OCI-LY7 (cell line): ENCODE data around the gene DOK3. TPM values are rescaled to one million over a fixed set of nuclear protein-coding genes. Genes with fewer than 3 reads are reported as not detected.
A peak's percentile ranks its signal among the peaks of the same experiment; 100 is the strongest.

ENCODE experiments used
- BruUV-seq: library from RNA; stranded (reverse); fragments of 400-500 nt; replicated peaks from 2 replicates; lab custom pipeline; 2021; lab: Mats Ljungman, UMichigan
- CTCF ChIA-PET: fragments of 300-600 bp; sonication (Branson Sonifier 250); formaldehyde crosslinking; loops from one replicate; lab custom pipeline; 2022; ENCODE audit warnings: antibody characterized with exemption; ENCODE audit not compliant: unreplicated experiment; lab: Charles Lee
- POLR2A ChIA-PET: fragments of 300-600 bp; sonication (Branson Sonifier 250); formaldehyde crosslinking; loops from one replicate; lab custom pipeline; 2022; ENCODE audit warnings: antibody characterized with exemption; lab: Charles Lee
- DNase-seq: peaks from one replicate; pipeline ENCODE4 v3.0.0-alpha.2; 2015; ENCODE audit warnings: low spot score
- H2AFZ ChIP-seq: fragments of 200-600 bp; sonication (generic), shearing (Covaris generic); 2 replicates; pipeline ENCODE4 v1.6.1; 2014; ENCODE audit warnings: mild to moderate bottlenecking, antibody characterized with exemption, low read length, moderate library complexity
- H3K27ac ChIP-seq: fragments of 200-600 bp; sonication (generic); 2 replicates; pipeline ENCODE4 v1.5.1; 2014; ENCODE audit warnings: mixed run types, low read depth, mild to moderate bottlenecking, moderate library complexity, low read length, inconsistent platforms; ENCODE audit not compliant: poor library complexity, severe bottlenecking
- H3K36me3 ChIP-seq: fragments of 200-600 bp; sonication (generic); 2 replicates; pipeline ENCODE4 v1.6.1; 2014; ENCODE audit warnings: mild to moderate bottlenecking, antibody characterized with exemption, low read length, moderate library complexity, mixed read lengths; ENCODE audit not compliant: insufficient read depth
- H3K4me1 ChIP-seq: fragments of 200-600 bp; sonication (generic); 2 replicates; pipeline ENCODE4 v1.5.1; 2014; ENCODE audit warnings: mild to moderate bottlenecking, low read length; ENCODE audit not compliant: insufficient read depth, poor library complexity, severe bottlenecking
- H3K4me2 ChIP-seq: fragments of 200-600 bp; sonication (generic); 2 replicates; pipeline ENCODE4 v1.6.1; 2014; ENCODE audit warnings: mild to moderate bottlenecking, low read length
- H3K4me3 ChIP-seq: fragments of 200-600 bp; sonication (generic); 2 replicates; pipeline ENCODE4 v1.5.1; 2014; ENCODE audit warnings: mild to moderate bottlenecking, low read depth, low read length; ENCODE audit not compliant: poor library complexity, severe bottlenecking
- H3K79me2 ChIP-seq: fragments of 200-600 bp; sonication (generic); 2 replicates; pipeline ENCODE4 v1.6.1; 2016; ENCODE audit warnings: low read depth, mild to moderate bottlenecking, low read length, moderate library complexity, mixed read lengths; ENCODE audit not compliant: insufficient read depth
- H3K9me2 ChIP-seq: fragments of 200-600 bp; sonication (generic); 2 replicates; pipeline ENCODE4 v1.6.1; 2016; ENCODE audit warnings: mild to moderate bottlenecking, low read length, mixed read lengths; ENCODE audit not compliant: insufficient read depth
- H3K9me3 ChIP-seq: fragments of 200-600 bp; sonication (generic); 2 replicates; pipeline ENCODE4 v1.6.1; 2014; ENCODE audit warnings: mild to moderate bottlenecking, mixed run types, low read length, mixed read lengths
- H4K20me1 ChIP-seq: fragments of 200-600 bp; sonication (generic); 2 replicates; pipeline ENCODE4 v1.6.1; 2014; ENCODE audit warnings: mild to moderate bottlenecking, antibody characterized with exemption, low read length, moderate library complexity, mixed read lengths; ENCODE audit not compliant: insufficient read depth
- EZH2phosphoT487 ChIP-seq: fragments of 200-600 bp; sonication (generic); IDR thresholded peaks from 2 replicates; pipeline ENCODE4 v1.6.1; 2018; ENCODE audit warnings: low read depth, borderline replicate concordance, mild to moderate bottlenecking, mixed run types, antibody characterized with exemption, low read length, moderate library complexity, mixed read lengths
- intact Hi-C: fragments of 100-400 bp; cut with micrococcal nuclease; formaldehyde crosslinking; loops from one replicate; pipeline ENCODE4 v1.10.0; 2022; ENCODE audit not compliant: unreplicated experiment
- total RNA-seq, 2 experiments: library from RNA; depleted of rRNA in 1 of 2; stranded (reverse); fragments of >200 nt in 1 of 2; shearing (Covaris generic) in 1 of 2; gene quantifications; 2 replicates each; pipeline ENCODE4 v1.2.3, GENCODE V29; 2014 to 2022
- TF ChIP-seq, protein P1 (sequence below): fragments of 200-600 bp; sonication (generic); conservative IDR thresholded peaks from 2 replicates; pipeline ENCODE4 v1.5.1; 2014; ENCODE audit warnings: mild to moderate bottlenecking, antibody characterized with exemption, low read length, moderate library complexity, mixed read lengths

DOK3 gene
- total RNA-seq, 2 experiments from 2014 or later, result 186 to 260 TPM

DNA sequence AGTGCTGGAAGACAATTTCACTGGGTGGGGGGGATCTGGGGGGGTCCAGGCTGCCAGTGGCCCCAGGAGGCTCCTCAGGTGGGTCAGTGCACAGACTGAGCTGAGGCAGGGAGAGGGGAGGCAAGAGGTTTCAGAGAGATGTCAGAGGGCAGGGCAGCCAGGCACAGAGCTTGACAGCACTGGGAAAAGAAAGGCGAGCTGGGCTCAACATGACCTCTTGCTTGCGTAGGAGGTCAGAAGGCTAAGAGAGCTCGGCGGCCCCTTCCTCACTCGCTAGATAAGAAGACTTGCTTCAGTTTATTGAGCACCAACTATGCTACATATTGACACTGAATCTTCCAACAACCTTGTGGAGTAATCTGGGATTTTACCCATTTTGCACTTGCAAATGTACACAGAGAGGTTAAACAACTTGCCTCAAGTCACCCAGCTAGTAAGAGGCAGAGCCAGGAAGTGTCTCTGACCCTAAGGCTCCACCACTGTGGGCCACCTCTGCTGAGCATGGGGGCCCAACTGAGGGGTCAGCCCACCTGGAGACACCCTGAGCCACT, 15.8 kb downstream of the DOK3 start:
- H3K9me3 ChIP-seq, result no peaks in the 10 kb centered on the region
- peak overlapping the region; percentile 96 for H3K4me2 ChIP-seq
- H4K20me1 ChIP-seq, result peaks cover 6% of the 10 kb centered on the region; the same call in 1 of the 2 replicates
- no peaks in the 10 kb centered on the region for H3K36me3 ChIP-seq
- TF ChIP-seq, protein P1, sequence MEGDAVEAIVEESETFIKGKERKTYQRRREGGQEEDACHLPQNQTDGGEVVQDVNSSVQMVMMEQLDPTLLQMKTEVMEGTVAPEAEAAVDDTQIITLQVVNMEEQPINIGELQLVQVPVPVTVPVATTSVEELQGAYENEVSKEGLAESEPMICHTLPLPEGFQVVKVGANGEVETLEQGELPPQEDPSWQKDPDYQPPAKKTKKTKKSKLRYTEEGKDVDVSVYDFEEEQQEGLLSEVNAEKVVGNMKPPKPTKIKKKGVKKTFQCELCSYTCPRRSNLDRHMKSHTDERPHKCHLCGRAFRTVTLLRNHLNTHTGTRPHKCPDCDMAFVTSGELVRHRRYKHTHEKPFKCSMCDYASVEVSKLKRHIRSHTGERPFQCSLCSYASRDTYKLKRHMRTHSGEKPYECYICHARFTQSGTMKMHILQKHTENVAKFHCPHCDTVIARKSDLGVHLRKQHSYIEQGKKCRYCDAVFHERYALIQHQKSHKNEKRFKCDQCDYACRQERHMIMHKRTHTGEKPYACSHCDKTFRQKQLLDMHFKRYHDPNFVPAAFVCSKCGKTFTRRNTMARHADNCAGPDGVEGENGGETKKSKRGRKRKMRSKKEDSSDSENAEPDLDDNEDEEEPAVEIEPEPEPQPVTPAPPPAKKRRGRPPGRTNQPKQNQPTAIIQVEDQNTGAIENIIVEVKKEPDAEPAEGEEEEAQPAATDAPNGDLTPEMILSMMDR, result no peak
- TF ChIP-seq EZH2phosphoT487, result no peak
- CTCF ChIA-PET, result no interaction called here
- peak overlapping the region; percentile 51 for H3K27ac ChIP-seq
- no peaks in the 10 kb centered on the region for H3K9me2 ChIP-seq
- intact Hi-C loops, result no loop called here
- no peak overlapping the region for H2AFZ ChIP-seq
- H3K4me1 ChIP-seq, result peaks cover 54% of the 10 kb centered on the region
- no TSS peak for BruUV-seq
- H3K79me2 ChIP-seq, result no peaks in the 10 kb centered on the region
- no peak overlapping the region for H3K4me3 ChIP-seq
- POLR2A ChIA-PET, result interaction anchor here (0.6 kb wide), 2 partner anchors 13 to 139 kb away, joined by 3 read pairs; no protein-coding TSS in a partner anchor
- no peak for DNase-seq

DNA sequence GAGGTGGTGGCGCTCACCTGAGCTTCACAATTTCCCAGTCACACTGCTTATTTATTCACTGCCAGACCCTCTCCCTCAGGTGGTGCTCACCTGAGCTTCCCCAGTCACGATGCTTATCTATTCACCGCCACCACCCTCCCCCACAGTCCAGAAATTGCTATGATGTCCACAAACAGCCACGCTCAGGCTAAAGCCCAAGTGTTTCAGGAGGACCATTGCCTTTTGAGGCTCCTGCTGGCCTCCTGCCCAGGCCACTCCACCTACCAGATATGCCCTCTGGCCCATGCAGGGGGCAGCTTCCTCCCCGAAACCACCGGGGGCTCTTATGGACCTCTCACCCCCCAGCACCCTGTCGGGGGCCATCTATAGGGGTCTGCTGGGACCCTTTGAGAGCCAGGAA, 16.8 kb downstream of the DOK3 start:
- Histone ChIP-seq H3K9me2 (no peaks in the 10 kb centered on the region), H3K9me3 (no peaks in the 10 kb centered on the region), H3K4me2 (no peak overlapping the region), H3K36me3 (no peaks in the 10 kb centered on the region), H3K4me1 (peaks cover 49% of the 10 kb centered on the region), H3K4me3 (no peak overlapping the region), H3K79me2 (no peaks in the 10 kb centered on the region), H4K20me1 (peaks cover 6% of the 10 kb centered on the region; the same call in 1 of the 2 replicates), H3K27ac (no peak overlapping the region), H2AFZ (no peak overlapping the region)
- intact Hi-C loops, result no loop called here
- POLR2A ChIA-PET, result no interaction called here
- CTCF ChIA-PET, result no interaction called here
- BruUV-seq, result no TSS peak
- no peak for TF ChIP-seq EZH2phosphoT487
- TF ChIP-seq, protein P1, result no peak
- DNase-seq, result no peak
